ENCODE results near the gene CTSC.
"Not testable (repeated sequence)": the region's sequence is repeated elsewhere in the genome, so short reads cannot be mapped to it uniquely, and the experiment has no call there.

CTSC gene

GRCh38 chr11:88249706-88250105 is 87.8 kb downstream of the CTSC start:
- DNase-seq (ENCODE audit: low read depth): no peak
- no peak overlapping the region for H3K4me3 ChIP-seq (ENCODE audit: low read length)
- no peak for TF ChIP-seq CTCF (IDR thresholded peaks at IDR 0.05; ENCODE audit: insufficient read depth, low read depth, low read length, missing control alignments)

- no peak for TF ChIP-seq CTCF (IDR thresholded peaks at IDR 0.05; ENCODE audit: insufficient read depth, low read depth, low read length, missing control alignments)
- no peak overlapping the region for H3K4me3 ChIP-seq (ENCODE audit: low read length)
- DNase-seq (ENCODE audit: low read depth): peak; percentile 90
Measured at GRCh38 chr11:88246696-88247095, 90.8 kb downstream of the CTSC start.

- DNase-seq (ENCODE audit: low read depth): not testable (repeated sequence)
Measured at GRCh38 chr11:88245576-88245975, 92.0 kb downstream of the CTSC start.

More at GRCh38 chr11:88245576-88245975, 92.0 kb downstream of the CTSC start:
- not testable (repeated sequence) for H3K4me3 ChIP-seq (ENCODE audit: low read length)
